NOMO-1 treated with dmso at 0.1 percent for 144 hours (cell line): Measurements from ENCODE around the gene FKTN.

ENCODE experiments used
- DNase-seq: peaks from one replicate; lab custom pipeline; 2025; ENCODE audit not compliant: unreplicated experiment; lab: John Stamatoyannopoulos, UW

The FKTN gene

DNA sequence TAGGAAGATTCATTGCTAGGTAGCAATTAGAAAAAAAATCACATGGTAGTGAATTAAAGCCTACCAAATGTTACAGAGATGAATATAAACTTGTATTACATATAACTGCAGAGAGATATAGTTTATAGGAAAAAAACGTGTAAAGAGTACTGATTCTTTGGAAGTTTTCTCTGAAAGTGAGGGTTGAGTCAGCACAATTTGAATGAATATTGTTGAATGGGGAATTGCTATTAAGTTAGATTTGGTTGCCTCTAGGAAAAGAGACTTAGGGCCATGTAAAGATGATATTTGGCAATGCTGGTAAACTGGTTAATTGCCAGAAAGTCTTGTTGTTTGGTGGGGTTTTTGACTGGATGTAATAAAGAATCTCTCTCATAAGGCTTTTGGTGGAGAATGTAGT is 67.2 kb downstream of the FKTN start:
- no peak for DNase-seq

DNA sequence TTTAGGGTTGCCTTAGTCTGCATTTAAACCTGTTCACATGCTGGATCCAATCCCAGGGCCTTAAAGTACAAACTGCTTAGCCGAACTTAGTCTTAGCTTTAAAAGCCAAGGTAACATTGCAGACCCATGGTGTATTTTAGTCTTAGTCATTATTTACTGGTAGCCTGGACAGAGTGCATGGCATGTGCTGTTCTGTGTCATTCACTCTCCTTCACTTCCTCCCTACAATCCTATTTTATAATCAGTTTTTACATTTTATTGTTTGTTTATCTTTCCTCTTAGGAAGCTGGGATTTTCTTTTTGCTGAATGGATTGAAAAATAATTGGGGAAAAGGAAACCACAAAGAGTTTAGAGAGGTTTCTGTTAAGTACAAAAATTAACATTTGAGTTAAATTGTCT is 74.9 kb downstream of the FKTN start:
- DNase-seq, result no peak

DNA sequence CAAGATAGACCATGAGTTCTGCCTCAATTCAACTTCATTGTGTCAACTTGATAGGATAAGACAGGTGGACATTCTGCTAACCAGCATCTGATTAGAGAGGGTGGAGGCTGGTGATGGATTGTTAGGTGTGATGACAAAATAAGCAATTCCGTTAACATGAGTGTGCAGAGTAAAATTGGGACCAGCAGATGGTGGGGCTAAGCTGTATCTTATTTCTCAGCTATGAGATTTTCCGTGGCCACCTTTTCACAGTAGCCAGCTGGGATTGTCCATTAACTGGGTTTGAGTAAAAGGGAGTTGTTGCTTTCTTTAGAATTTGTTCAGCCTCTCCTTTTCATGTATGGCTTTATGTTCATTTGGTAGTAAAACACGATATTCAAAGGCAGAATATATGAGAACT is 75.5 kb downstream of the FKTN start:
- DNase-seq, result no peak

DNA sequence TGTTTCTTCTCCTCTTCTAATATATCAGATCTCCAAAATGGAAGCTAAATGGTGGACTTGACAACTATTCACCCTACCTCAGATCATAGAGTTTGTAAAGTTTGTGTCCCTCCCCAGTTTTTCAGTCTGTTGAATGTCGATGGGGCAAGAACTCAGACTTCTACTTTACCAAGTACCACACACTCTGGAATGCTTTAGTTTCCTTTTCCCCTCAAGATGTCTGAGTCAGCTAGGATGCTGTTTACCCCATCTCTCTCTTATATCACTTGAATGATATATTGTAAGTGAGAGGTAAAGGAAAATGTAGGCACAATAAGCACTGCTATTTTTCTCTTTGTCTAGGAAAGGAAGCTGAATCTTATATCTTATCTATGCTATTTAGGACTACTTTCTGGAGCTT is 78.4 kb downstream of the FKTN start:
- no peak for DNase-seq

DNA sequence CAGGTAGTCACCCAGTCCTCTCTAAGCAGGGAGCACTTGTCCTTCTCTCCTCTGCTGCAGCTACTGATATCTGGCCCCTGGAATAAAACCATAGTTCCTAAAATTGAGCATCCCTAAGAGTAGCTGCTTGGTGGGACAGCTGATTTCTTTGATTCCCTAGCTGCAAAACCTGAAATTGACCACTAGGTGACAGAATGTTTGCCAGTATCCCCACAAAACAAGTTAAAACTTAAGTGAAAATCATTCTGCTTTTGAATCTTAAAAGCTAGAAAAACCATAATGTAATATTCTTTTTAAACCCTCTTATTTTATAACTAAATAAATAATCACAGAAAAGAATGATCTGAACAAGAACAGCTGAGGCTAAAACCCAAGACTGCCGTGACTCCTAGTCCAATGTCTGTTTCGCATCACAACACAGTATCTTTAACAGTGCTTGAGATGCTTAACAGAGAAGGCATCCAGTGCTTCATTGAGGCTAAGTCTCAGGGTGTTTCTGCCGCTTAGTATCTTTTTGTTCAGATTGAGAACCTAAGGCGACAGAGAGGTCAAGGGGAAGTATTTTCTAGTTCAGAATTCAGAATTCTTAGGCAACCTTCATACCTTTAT is 80.0 kb downstream of the FKTN start:
- DNase-seq, result no peak

DNA sequence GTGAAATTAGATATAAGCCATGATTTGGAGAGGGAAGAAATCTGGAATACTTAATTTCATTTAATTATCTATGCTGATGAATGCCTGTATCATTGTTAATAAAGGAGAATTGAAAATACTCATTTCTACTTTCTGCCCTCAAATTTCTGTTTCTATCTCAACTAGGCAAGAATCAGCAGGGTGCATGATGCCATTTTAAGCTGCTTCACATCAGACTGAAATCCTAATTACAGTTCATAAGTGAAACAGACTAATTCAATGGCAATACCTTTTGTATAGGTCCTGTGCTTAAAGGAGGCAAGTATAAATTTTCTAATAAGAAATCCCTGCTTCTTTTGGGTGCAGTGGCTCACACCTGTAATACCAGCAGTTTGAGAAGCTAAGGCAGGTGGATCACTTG is 82.0 kb downstream of the FKTN start:
- DNase-seq, result no peak

DNA sequence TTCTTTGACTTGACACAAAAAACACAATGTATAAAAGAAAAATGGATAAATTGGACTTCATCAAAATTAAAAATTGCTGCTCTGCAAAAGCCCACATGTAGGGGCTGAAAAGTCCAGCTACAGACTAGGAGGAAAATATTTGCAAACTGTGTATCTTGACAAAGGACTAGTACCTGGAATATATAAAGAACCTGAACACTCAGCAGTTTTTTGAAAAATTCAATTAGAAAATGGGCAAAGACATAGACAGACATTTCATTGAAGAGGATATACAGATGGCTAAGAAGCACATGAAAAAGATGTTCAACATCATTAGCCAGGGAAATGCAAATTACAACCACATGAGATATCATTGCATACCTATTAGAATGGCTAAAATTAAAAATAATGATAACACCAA is 85.9 kb downstream of the FKTN start:
- no peak for DNase-seq

DNA sequence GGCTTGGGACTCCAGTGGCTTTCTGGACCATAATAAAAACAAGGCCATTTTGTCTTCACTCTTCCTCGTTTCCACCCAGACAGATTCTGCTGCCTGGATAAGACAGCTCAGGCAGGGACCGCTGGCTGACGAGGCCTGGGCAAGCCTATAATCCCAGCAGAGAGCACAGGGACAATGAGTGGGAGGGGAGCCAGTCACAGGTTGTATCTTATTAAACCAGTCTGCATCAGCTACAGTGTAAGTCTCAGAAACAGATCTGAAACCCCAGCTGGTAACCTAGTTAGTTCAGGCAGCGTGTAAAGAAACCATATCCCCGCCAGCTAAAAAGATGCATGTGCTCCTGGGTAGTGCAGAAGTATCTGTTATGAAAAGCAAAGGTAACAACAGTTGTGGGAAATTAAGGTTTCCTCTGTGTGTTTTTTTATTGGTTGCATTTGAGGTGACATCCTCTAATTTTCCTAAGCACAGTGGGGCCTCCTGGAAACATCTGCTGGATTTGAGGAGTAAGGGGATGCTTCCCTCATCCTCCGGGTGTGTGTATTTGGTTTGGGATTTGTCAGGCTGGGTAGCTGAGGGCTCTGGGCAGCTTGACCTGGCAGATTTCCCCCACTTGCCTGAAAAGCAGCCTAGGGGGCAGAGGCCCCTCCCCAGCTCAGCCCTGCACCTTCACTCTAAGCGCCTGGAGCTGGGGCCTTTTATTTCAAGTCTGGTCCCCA is 89.1 kb downstream of the FKTN start:
- no peak for DNase-seq

DNA sequence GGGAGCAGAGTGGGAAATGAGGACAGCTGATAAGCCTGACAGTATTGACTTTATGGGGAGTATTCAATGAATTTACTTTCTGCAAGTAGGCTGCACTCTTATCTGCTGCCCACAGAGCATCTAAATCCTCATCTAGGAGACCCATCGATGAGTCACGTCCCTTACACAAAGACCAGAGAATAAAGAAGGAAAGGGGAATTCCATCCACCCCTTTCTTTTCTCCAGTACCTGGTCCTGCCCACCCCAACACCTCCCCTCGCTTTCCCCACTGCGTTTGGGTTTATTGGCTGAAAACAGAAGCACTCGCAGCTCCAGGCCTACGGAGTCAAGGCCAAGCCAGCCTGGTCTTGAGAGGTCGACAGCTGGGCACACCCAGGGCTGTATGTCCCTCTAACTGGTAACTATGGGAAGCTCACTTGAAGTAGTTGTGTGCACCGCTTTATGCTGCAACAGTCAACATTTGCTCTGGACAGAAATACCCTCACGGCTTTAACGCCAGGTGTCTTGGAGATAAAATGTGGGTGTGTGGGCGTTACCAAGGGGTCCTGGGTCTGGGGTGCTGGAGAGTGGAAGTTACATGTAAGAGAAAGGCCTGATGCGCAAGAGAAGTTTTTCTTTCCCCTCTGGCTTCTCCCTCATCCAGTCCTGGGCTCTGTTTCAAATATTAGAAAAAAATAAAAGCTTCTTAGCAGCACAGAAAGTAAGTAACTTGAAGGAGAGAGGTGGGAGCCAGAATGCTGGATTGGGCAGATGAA is 89.8 kb downstream of the FKTN start:
- DNase-seq, result no peak

DNA sequence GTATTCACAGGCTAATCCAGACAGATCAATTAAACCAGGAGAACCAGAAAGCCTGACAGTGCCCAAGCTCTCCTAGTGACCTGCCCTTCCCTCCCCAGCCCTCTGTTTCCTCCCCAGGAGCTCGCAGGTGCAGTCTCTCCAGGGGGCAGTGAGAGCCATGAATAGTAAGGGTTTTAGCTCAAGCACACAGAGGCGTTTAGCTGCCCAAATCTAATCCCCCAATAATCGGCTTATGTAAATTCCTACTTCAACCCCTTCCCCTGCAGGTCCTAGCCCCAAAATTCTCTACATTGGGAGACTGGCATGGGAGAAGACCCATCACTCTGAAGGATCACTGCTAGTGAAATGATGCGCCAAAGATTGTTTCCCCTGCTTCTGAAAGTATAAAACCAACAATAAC is 93.9 kb downstream of the FKTN start:
- no peak for DNase-seq

DNA sequence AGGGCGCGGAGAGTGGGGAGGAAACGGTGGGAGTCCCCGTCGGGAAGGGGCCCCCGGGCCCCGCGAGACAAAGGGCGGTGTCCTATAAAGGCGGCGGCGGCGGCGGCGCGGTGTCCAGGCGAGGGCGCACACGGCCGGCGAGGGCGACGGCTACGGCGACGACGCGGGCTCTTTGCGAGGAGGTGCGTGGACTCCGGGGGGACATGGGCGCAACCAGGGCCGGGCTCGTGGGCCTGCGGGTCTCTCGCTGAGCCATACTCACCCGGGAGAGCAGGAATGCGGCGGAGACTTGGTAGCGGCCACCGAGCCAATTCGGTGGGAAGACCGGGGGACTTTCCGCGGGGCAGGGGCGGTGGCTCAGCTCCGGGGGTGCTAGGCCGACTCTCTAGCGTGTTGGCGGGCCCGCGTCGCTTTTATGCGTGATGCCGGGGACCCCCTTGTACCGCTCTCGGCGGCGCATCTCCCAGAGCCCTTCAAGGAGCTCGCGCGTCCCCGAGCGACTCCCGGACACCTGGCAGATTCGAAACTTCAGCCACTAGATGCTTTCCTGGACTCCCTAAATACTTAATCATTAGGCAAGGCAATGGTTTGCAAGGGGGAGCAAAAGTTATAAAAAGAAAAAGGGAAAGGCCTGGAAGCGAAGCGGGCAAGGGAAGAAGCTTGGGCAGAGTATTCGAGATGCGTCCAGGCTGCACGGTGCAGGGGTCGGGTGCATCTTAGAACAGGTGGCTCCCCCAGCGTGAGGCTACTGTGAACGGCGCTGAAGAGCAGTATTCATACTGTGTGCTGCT is 98.4 kb downstream of the FKTN start:
- DNase-seq, result peak; percentile 29

DNA sequence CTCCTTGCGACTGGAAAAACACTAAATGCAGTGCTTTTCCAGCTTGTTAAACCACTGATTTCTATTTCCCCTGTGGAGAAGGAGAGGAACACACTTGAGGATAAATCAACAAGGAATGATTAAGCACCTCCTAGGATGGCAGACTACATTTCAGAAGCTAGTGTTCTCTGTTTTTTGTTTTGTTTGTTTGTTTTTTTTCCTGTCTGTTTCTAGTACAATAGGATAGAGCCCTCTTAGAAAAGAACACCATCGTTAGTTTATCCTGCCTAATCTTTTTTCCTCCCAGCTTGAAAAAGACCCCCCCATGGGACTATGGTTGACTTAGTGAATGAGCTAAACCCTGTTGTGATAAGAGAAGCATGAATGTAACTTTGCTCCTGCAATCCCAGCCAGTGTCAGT is 100.4 kb downstream of the FKTN start:
- DNase-seq, result no peak

DNA sequence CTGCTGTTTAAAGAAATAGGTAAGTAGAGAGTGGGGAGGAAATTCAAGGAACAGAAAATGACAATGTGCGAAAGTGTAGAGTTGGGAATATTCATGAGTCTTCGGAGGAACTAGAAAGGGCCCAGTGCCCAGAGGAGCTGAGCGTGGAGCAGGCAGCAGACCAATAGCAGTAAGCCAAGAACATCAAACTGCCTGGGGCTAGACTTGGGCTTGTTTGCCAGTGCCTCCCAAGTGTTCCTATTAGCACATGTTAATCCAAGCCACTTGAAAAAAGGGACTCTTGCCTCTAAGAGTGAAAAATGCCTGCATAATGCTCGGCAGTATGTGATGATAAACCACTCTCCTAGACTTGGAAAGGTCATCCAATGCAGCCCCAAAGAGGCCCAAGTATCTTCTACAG is 103.1 kb downstream of the FKTN start:
- no peak for DNase-seq

DNA sequence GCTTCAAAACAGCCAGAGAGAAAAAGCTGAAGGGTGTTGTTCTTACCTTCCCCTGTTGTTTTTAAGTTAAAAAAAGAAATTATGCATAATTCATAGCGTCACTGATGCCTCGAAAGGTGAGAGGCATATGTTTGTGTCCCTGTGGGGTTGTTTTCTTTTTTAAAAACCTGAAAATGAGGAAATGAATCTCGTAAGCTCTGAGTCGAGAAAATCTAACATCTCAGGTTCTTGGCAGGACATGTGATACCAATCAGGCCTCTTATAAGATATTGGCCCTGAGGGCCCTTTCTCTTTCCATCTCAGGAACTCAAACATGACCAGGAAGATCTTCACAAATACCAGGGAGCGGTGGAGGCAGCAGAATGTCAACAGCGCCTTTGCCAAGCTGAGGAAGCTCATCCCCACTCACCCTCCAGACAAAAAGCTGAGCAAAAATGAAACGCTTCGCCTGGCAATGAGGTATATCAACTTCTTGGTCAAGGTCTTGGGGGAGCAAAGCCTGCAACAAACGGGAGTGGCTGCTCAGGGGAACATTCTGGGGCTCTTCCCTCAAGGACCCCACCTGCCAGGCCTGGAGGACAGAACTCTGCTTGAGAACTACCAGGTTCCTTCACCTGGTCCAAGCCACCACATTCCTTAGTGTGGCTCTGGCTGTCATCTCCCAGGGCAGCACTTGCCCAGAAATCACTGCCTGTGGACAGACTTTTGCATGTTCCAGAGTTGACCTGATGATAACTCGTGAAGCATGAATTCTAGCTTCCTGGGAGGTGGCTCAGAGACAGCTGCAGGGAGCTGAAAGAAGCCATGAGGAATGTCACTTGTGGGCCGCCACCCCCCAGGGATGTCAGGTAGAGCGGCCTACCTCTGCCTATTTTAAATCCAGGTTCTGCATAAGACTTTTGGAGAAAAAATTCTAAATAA is 104.5 kb downstream of the FKTN start, which contains the start of gene TAL2:
Gene TAL2, plus strand, starts transcription at position 274 of the 921 bp plus-strand sequence. Its CDS starts 40 bp downstream, at position 314.
- no peak for DNase-seq

DNA sequence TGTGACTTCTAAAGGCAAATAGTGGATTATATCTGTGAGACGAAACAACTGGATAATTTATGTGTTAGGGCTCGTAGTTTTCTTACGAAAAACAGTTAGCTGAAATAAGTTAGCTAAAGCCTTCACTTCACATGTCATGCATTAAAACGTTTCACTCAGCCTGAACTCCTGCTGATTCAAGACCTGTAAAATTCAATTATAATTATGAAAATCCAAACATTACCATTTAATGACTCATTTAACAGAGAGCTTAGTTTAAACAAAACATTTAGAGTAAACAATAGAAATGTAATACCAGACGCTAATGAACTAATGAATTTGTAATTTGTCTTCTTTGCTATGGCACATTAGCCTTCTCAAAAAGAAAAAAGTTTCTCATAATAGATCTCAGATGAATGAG is 106.0 kb downstream of the FKTN start:
- no peak for DNase-seq

DNA sequence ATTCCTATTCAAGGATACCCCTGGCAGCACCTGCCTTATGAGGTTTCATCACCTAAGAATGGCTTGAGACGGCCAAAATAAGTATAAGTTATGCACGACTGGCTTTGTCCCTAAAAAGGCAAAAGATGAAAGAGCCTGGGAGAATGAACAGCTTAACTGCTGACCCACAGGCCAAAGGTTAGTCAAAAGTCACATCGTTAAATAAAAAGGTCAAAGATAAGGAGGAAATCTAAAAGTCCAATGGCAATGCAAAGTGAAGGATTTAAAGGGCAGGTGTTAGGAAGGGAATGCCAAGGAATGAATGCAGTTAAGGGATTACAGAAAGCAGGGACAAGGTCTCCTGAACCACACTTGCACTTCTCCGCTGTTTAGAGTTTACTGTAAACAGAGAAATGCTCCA is 109.9 kb downstream of the FKTN start:
- DNase-seq, result no peak

DNA sequence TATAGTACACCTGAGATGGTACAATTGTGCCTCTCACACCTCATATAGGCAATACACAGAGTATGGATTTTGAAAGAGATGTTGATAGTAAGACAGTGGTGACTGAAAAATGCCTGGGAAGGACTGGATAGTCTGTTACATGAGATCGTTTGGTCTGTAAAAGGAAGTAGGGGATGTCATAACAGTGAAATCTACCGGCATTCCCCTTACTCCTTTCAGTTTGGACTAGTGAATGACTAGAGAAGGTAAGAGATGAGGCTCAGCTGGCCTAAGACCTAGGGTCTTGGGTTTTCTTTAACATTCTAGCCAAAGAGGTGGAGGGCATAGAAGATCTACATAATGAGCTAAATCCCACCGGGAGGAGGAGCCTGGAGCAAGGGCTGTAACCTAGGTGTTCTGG is 112.4 kb downstream of the FKTN start:
- no peak for DNase-seq

DNA sequence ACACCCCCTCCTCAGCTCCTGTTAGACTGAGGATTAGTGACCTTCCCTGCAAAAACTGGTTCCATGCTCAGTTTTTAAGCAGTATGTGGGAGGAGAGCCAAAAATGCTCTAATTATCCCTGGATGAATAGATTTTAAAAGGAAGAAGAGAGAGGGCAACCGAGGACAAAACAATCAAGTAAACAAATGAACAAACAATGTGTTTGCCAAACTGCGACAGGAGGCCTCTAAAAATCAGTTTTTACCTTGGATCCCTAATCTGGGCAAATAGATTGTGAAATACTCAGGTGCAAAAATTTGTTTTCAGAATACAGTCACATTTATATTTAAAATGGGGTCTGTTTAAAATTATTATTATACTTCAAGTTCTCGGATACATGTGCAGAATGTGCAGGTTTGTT is 112.8 kb downstream of the FKTN start:
- DNase-seq, result no peak

DNA sequence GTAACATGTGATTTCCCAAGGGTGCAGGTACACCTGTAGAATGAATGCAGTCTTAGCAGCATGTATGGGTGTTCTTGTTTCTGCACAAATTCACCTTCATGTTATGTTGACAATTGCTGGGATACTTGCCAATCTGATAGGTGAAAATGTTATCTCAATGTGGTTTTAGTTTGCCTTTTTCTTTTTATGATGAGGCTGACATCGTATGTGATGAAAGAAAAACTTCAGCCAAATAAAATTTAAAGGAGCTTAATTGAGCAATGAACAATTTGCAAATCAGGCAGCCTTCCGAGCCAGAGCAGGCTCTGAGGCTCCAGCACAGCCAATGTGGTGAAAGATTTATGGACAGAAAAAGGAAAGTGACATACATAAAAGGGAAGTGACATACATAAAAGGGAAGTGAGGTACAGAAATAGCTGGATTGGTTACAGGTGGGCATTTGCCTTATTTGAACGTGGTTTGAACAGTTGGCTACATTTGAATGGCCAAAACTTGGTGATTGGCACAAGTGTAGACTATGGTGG is 114.8 kb downstream of the FKTN start:
- DNase-seq, result peak; percentile 94

DNA sequence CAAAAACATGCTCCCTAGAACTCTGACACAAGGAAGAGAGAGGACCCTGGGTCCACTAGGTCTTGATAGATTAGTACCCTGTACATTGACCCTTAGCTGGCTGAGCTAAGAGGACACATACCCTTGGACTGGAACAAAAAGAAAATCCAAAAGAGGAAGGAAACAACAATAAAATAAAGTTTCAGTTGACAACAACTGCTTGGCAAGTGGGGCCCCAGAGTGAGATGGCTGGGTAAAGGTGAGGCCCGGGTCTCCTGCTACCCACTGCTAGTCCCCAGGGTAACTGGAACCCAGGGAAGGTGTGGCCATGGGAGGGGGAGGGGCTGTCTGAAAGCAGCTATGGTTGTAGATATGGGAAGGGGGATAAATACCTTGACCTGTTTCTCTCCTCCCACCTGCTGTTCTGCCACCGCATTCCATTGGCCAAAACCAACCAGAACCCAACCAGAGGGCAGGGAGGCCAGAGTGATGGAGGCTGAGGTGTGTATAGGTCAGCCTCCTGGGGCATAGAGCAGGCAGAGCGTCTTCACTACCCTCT is 116.0 kb downstream of the FKTN start:
- DNase-seq, result peak; percentile 69
